PC-3 (cell line): ENCODE data around the gene STK16.

Experiments used
- EZH2 ChIP-seq: fragments of 300-600 bp; sonication (generic); IDR thresholded peaks from one replicate; pipeline ENCODE4 v1.6.1; 2017; ENCODE audit warnings: antibody characterized with exemption, mild to moderate bottlenecking, low read length; ENCODE audit not compliant: unreplicated experiment
- TF ChIP-seq, protein P1 (sequence below): fragments of 300-600 bp; sonication (generic); conservative IDR thresholded peaks from 2 replicates; pipeline ENCODE4 v1.5.1; 2017; ENCODE audit warnings: antibody characterized with exemption, low read depth, mild to moderate bottlenecking, low read length

DNA sequence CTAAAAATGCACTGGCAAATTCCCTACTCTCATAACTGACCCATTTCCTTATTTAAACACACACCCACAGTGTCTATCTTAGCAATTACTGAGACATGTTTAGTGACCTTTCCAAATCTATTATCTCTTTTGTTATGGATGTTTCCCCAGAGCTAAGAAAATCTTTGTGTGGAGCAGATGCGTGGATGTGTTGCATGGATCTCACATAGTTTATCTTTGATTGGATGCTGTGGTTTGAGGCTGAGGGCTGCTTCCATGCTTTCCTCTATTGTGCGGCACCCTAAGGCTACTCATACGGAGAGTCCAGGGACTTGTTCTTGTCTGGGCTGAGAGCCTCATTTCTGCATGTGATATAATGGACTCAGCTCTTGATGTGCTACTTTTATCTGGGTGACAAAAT lies 10.9 kb upstream of the STK16 start:
- TF ChIP-seq, protein P1, sequence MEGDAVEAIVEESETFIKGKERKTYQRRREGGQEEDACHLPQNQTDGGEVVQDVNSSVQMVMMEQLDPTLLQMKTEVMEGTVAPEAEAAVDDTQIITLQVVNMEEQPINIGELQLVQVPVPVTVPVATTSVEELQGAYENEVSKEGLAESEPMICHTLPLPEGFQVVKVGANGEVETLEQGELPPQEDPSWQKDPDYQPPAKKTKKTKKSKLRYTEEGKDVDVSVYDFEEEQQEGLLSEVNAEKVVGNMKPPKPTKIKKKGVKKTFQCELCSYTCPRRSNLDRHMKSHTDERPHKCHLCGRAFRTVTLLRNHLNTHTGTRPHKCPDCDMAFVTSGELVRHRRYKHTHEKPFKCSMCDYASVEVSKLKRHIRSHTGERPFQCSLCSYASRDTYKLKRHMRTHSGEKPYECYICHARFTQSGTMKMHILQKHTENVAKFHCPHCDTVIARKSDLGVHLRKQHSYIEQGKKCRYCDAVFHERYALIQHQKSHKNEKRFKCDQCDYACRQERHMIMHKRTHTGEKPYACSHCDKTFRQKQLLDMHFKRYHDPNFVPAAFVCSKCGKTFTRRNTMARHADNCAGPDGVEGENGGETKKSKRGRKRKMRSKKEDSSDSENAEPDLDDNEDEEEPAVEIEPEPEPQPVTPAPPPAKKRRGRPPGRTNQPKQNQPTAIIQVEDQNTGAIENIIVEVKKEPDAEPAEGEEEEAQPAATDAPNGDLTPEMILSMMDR, result no peak
- TF ChIP-seq EZH2, result no peak
